Activated CD4-positive, alpha-beta T cell treated with anti-CD3 and anti-CD28 coated beads, Interleukin-2, amount 10 ng/mL, durations not matched to agents 24 days and 14 days (primary cell): Measurements from ENCODE around the gene CST4. TPM values are rescaled to one million over a fixed set of nuclear protein-coding genes. Genes with fewer than 3 reads are reported as not detected.
"Not testable (repeated sequence)": the region's sequence is repeated elsewhere in the genome, so short reads cannot be mapped to it uniquely, and the experiment has no call there.

Experiments
- DNase-seq: peaks from one replicate; pipeline ENCODE4 v3.0.0; 2022
- H3K27ac Mint-ChIP-seq: one replicate; pipeline ENCODE4 v1.8.0; 2022; ENCODE audit warnings: mild to moderate bottlenecking, mixed read lengths
- H3K27me3 Mint-ChIP-seq: one replicate; pipeline ENCODE4 v1.8.0; 2022; ENCODE audit warnings: mixed read lengths
- H3K36me3 Mint-ChIP-seq: one replicate; pipeline ENCODE4 v1.8.0; 2022; ENCODE audit warnings: low read depth, mild to moderate bottlenecking, mixed read lengths
- H3K4me1 Mint-ChIP-seq: one replicate; pipeline ENCODE4 v1.8.0; 2021; ENCODE audit warnings: mixed read lengths
- H3K4me3 Mint-ChIP-seq: one replicate; pipeline ENCODE4 v1.8.0; 2022; ENCODE audit warnings: mild to moderate bottlenecking, moderate library complexity, mixed read lengths
- H3K9me3 Mint-ChIP-seq: one replicate; pipeline ENCODE4 v1.8.0; 2021; ENCODE audit warnings: mixed read lengths
- intact Hi-C: fragments of 100-400 bp; cut with micrococcal nuclease; formaldehyde crosslinking; loops from one replicate; pipeline ENCODE4 v1.15.1; 2023
- total RNA-seq: library from RNA; stranded (reverse); gene quantifications from 2 replicates; pipeline ENCODE4 v1.2.3, GENCODE V29; 2022

CST4 gene
- total RNA-seq, 1 donor from 2014 or later = not detected

DNA sequence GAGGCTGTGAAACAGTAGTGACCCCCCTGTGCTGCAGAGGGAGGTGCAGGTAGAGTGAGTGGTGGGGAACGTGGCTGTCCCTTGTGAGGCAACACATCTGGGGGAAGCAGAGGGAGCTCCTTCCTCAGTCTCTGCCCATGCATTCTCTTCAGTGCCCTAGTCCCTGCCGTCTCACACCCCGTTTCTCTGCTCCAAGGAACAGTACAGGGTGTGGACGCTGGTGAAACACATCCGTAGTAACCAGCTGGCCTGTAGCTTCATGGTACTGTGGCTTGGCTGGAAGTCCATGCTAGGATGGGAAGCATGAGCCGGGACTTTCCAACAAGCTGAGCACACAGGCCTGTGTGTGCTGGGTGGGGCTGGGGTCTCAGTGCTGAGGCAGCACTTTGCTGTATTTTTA lies 25.7 kb downstream of the CST4 start:
- Mint-ChIP-seq H3K27me3 (no peaks in the 10 kb centered on the region), H3K9me3 (no peaks in the 10 kb centered on the region), H3K36me3 (no peaks in the 10 kb centered on the region), H3K4me1 (no peaks in the 10 kb centered on the region), H3K4me3 (no peak overlapping the region), H3K27ac (no peak overlapping the region)
- DNase-seq = no peak
- intact Hi-C loops = loop anchor here (10.0 kb wide), 1 partner anchor 122 kb away; no protein-coding TSS in a partner anchor

DNA sequence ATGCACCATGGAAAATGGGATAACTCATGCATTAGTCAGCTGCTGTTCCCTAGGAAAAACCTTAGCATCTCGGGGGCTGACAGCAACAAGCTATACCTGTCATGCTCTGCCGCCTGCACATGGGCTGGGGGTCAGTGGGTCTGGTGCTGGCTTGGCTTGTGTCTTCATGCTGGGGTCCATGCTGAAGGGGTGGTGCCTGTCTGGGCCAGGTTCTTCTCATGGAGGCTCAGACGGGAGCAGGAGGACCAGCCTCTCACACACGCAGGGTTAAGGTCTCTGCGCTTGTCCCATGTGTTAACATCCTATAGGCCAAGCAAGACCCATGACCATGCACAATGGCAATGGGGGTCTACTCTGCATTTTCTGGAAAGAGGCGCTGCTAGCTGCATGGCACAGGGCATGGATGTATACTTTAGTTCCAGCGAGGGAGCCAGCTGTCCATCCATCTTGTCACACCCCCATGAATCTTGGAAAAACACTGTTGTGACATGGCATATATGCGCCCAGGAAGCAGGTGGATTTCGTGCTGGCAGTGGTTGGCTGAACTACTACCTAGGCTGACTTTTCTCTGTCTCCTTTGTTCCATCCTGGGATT lies 26.5 kb downstream of the CST4 start:
- Mint-ChIP-seq H3K27ac (no peak overlapping the region), H3K4me1 (no peaks in the 10 kb centered on the region), H3K36me3 (no peaks in the 10 kb centered on the region), H3K4me3 (no peak overlapping the region), H3K9me3 (no peaks in the 10 kb centered on the region), H3K27me3 (no peaks in the 10 kb centered on the region)
- intact Hi-C loops = loop anchor here (10.0 kb wide), 1 partner anchor 122 kb away; no protein-coding TSS in a partner anchor
- no peak for DNase-seq

DNA sequence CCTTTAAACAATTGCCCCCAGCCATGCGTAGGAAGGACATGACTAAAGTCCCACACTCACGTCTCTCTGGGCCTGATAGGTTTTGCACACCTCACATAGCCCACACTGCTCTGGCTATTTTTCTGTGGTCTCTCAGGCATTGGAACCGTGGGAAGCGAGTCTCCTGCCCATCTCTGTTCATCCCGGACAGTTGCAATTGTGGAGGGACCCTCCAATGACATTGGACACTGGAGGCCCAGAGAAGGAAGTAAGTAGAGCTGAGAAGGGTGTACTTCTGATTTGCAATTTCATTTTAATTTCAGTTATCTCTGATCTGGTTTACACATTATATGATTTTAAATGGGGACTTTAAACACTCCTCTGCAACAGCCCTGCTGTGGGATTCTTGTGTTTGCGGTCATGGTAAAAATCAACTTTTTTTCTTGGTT lies 27.8 kb downstream of the CST4 start:
- Mint-ChIP-seq H3K27me3 (peaks cover 3% of the 10 kb centered on the region), H3K9me3 (no peaks in the 10 kb centered on the region), H3K4me1 (no peaks in the 10 kb centered on the region), H3K36me3 (no peaks in the 10 kb centered on the region), H3K27ac (no peak overlapping the region), H3K4me3 (no peak overlapping the region)
- no peak for DNase-seq
- intact Hi-C loops = loop anchor here (10.0 kb wide), 1 partner anchor 124 kb away; no protein-coding TSS in a partner anchor

DNA sequence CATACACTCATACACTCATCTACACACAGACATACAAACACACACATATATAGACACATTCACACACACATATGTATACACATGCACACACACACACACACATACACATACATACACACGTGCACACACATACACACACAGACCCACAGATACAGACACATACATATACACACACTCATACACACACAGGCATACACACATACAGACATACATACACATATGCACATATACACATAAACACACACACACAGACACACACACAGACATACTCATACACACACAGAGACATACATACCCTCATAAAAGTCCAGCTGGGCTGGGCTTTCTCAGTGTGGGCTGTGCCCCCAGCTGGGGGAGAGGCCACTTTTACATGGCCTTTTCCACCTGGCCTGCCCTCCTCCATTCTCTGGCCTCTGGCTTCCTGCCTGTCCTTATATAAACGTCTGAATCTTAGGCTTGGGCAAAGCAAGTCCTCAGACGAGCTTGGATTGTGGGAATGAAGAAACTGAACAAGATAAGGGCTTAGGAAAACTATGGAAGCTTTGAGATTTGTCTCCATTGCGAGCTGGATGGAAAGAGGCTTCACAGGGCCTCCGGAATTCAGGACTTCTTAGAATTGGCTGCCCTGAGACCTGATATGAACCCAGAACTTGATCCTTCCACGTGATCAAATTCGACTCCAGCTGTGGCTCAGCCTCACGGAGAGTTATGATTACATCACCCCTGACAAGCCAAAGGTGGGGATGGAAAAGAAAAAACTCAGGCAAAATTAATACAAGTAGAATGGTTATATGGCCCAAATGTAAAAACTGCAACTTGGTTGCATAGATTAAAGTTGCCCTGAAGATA lies 28.6 kb downstream of the CST4 start:
- intact Hi-C loops = loop anchor here (10.0 kb wide), 1 partner anchor 125 kb away; no protein-coding TSS in a partner anchor
- Mint-ChIP-seq H3K27ac (no peak overlapping the region), H3K4me3 (no peak overlapping the region), H3K4me1 (no peaks in the 10 kb centered on the region), H3K27me3 (peaks cover 6% of the 10 kb centered on the region), H3K36me3 (no peaks in the 10 kb centered on the region), H3K9me3 (no peaks in the 10 kb centered on the region)
- DNase-seq = no peak

DNA sequence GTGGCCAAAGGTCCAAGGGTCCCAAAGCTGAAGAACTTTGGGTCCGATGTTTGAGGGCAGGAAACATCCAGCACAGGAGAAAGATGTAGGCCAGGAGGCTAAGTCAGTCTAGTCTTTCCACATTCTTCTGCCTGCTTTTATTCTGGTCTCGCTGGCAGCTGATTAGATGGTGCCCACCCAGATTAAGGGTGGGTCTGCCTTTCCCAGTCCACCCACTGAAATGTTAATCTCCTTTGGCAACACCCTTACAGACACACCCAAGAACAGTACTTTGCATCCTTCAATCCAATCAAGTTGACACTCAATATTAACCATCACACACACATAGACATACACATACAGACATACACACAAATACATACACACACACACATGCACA lies 29.2 kb downstream of the CST4 start:
- H3K27ac Mint-ChIP-seq, H3K36me3 Mint-ChIP-seq, DNase-seq, H3K4me1 Mint-ChIP-seq, H3K4me3 Mint-ChIP-seq, H3K9me3 Mint-ChIP-seq, intact Hi-C loops: not testable (repeated sequence)
- H3K27me3 Mint-ChIP-seq = peaks cover 12% of the 10 kb centered on the region

DNA sequence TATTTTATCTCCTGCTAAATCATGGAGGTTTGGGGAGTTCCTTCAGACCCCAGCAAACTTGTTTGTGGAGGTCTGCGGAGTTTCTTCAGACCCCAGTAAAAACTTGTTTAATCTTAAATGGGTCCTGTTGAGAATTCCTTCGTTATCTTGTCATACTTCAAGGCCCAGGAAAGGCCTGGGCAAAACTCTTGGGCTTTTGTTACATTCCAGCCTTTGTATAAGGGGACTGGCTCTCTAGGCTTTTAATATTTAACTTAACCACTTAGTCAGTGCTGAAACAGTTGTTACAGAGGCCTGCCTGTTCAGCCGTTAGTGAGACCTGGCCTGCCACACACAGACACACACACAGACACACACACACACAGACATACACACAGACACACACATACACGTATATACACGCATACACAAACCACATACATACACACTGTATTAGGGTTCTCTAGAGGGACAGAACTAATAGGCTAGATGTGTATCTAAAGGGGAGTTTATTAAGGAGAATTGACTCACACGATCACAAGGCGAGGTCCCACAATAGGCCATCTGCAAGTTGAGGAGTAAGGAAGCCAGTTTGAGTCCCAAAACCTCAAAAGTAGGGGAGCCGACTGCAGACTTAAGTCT lies 29.7 kb downstream of the CST4 start:
- intact Hi-C loops = no loop called here
- H3K36me3 Mint-ChIP-seq = no peaks in the 10 kb centered on the region
- H3K27ac Mint-ChIP-seq = no peak overlapping the region
- H3K4me3 Mint-ChIP-seq = no peak overlapping the region
- H3K4me1 Mint-ChIP-seq = no peaks in the 10 kb centered on the region
- no peaks in the 10 kb centered on the region for H3K9me3 Mint-ChIP-seq
- DNase-seq = no peak
- peaks cover 15% of the 10 kb centered on the region for H3K27me3 Mint-ChIP-seq

DNA sequence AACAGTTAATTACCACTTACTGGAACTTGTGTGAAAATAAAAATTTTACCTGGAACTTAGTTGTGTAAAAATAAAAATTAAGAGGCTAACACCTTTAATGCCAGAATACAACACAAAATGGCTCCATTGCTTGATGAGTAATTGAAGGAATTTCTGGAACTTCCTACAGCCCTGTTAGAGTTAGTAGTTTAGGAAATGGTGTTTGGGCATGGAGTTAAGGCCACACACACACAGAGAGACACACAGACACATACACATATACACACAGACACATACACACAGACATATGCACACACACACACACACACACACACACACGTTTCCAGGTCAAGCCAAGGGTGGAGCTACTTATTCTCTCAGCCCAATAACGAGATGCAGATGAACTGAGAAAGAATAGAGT lies 30.5 kb downstream of the CST4 start:
- intact Hi-C loops = no loop called here
- H3K4me1 Mint-ChIP-seq = no peaks in the 10 kb centered on the region
- no peaks in the 10 kb centered on the region for H3K9me3 Mint-ChIP-seq
- H3K27me3 Mint-ChIP-seq = peaks cover 17% of the 10 kb centered on the region
- H3K27ac Mint-ChIP-seq = no peak overlapping the region
- no peaks in the 10 kb centered on the region for H3K36me3 Mint-ChIP-seq
- H3K4me3 Mint-ChIP-seq = no peak overlapping the region
- DNase-seq = no peak

DNA sequence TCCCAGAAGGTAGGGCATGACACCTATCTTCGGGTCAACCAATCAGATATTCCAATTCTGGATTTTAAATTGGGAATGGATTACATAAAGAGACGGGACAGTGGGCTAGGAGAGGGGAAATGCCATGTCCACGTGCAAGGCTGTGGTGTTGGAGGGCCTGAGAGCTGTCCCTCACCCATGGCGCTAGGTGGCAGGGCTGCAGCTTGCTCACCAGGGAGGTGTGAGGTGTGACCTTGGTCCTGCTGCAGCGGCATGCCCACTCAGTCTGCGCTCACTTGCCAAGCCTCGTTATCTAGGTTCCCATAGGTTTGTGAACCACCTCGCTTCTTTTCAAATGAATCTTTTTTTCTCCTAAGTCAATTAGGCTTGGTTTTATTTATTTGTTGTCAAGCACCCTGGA lies 31.6 kb downstream of the CST4 start:
- Mint-ChIP-seq H3K4me1 (no peaks in the 10 kb centered on the region), H3K9me3 (no peaks in the 10 kb centered on the region), H3K27ac (no peak overlapping the region), H3K4me3 (no peak overlapping the region), H3K36me3 (no peaks in the 10 kb centered on the region), H3K27me3 (peaks cover 18% of the 10 kb centered on the region)
- no peak for DNase-seq
- intact Hi-C loops = no loop called here

DNA sequence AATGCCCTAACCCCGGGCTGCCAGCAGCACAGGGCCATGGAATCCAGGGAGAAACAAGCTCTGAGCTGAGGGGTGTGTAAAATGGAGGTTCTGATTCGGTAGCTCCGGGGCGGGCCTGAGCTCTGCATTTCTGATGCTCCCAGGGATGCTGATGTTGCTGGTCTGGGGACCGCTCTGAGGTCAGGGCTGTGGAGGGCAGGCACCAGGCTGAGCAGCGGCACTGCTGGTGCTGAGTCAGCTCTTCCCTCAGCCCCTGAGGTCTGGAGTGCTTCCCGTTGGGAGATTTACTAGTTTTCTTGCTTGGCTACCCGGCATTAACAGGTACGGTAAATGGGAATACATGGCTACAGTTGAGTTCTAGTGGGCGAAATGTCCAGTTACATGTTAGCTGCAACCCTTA lies 32.5 kb downstream of the CST4 start:
- no peak for DNase-seq
- peaks cover 18% of the 10 kb centered on the region for H3K27me3 Mint-ChIP-seq
- no peaks in the 10 kb centered on the region for H3K36me3 Mint-ChIP-seq
- intact Hi-C loops = no loop called here
- H3K4me3 Mint-ChIP-seq = no peak overlapping the region
- no peaks in the 10 kb centered on the region for H3K4me1 Mint-ChIP-seq
- H3K27ac Mint-ChIP-seq = no peak overlapping the region
- no peaks in the 10 kb centered on the region for H3K9me3 Mint-ChIP-seq

DNA sequence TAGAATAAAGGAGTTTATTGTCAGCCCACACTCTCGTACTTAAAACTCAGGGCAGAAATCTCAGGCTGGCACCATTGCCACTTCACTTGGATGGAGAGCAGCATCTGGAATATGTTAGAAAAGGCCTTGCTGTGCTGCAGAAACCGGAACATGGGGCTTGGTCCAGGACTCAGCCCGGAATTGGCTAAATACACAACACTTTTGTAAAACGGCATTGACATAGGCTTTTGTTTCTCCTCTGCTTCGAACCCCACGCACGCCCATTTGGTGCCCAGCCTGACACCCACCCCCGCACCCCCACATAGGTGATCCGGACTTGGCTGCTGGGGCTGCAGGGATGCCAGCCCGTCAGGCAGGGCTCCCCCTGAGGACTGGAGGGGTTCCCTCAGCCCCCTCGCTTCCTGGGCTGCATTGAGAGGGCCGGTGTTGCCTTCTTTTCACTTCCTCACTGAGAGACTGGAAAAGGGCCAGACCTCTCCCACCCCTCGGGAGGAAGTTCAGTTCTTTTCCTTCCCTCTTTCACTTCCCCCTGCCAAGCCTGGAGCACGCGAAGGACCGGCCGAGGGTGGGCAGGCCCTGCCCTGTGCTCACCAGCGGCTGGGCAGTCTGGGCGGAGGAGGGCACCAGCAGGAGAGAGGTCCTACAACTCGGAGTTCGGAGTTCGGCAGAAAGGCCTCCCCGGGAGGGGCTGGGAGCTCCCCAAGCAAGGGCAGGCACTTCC lies 33.2 kb downstream of the CST4 start:
- Mint-ChIP-seq H3K27me3 (peaks cover 18% of the 10 kb centered on the region), H3K36me3 (no peaks in the 10 kb centered on the region), H3K9me3 (no peaks in the 10 kb centered on the region), H3K4me1 (no peaks in the 10 kb centered on the region), H3K4me3 (no peak overlapping the region), H3K27ac (no peak overlapping the region)
- intact Hi-C loops = no loop called here
- DNase-seq = no peak

DNA sequence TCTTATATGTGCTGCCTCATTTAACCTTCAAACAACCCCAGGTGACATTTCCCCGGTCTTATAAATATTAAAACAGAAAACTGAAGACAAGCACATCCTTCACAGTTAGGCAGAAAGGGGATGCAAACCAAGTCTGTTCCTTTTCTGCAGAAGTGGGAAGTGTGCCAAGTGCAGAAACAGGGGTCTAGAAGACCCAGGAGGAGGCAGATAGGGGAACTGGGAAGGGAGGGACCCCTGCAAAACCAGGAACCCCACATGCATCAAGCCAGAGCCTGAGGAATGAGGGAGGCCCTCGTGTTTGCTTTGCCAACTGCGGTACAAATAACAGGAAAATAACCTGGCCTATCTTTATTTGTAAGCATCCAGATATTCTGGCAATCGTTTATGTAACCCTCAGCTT lies 34.1 kb downstream of the CST4 start:
- Mint-ChIP-seq H3K4me3 (no peak overlapping the region), H3K36me3 (no peaks in the 10 kb centered on the region), H3K9me3 (no peaks in the 10 kb centered on the region), H3K27me3 (peaks cover 18% of the 10 kb centered on the region), H3K4me1 (no peaks in the 10 kb centered on the region), H3K27ac (no peak overlapping the region)
- DNase-seq = no peak
- intact Hi-C loops = no loop called here

DNA sequence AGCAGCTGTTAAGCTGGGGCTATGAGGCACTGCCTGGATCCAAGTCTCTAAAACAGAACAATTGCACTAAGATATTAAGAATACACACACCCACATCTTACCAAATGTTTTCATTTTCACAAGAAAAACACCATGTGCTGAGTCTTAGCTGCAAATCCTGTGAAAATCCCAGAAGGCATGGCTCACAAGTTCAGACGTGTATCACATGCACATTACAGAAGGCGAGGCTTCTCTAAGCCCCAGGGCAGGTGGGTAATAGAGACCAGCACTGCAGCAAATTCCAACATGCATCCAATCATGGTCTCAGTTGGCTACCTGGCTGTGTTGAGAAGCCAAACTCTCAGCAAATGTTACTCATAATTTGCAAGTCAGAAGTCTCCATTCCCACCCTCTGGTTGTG lies 34.8 kb downstream of the CST4 start:
- intact Hi-C loops = no loop called here

DNA sequence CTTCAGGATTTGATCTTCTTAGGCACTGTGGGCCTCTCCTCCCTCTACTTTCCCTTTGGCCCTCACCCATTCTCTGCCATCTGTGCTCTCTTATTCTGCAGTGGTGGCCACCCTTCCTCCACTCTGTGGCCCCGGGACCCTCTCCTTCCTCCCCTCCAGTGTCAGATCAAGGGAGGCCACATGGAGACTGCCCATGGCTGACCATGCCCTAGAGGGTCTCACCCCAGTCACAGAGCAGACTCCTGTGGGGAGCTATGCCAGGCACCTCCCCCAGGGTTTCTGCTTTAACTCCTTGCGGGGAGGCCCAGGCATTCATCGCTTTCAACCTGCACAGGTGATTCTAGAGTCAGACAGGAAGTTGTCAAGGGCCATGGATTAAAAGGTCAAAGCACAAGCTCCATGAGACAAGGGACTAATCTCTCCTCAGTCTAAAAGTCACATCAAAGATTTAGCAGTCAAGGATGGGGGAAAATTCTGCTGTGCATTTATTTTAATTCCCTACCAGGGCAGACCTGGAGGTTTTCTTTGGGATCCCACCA lies 35.4 kb downstream of the CST4 start:
- H3K36me3 Mint-ChIP-seq = no peaks in the 10 kb centered on the region
- DNase-seq = no peak
- H3K27me3 Mint-ChIP-seq = peaks cover 18% of the 10 kb centered on the region
- H3K4me3 Mint-ChIP-seq = no peak overlapping the region
- H3K9me3 Mint-ChIP-seq = no peaks in the 10 kb centered on the region
- no peaks in the 10 kb centered on the region for H3K4me1 Mint-ChIP-seq
- H3K27ac Mint-ChIP-seq = no peak overlapping the region
- intact Hi-C loops = no loop called here

More for the DNA sequence above, 34.8 kb downstream of the CST4 start:
- H3K36me3 Mint-ChIP-seq = no peaks in the 10 kb centered on the region
- no peak for DNase-seq
- H3K4me1 Mint-ChIP-seq = no peaks in the 10 kb centered on the region
- no peak overlapping the region for H3K27ac Mint-ChIP-seq
- H3K9me3 Mint-ChIP-seq = no peaks in the 10 kb centered on the region
- peaks cover 18% of the 10 kb centered on the region for H3K27me3 Mint-ChIP-seq
- no peak overlapping the region for H3K4me3 Mint-ChIP-seq
